Thoracic aorta (tissue), 2 donors: ENCODE results near the gene NLRP5. TPM values are rescaled to one million over a fixed set of nuclear protein-coding genes. Genes with fewer than 3 reads are reported as not detected.

Experiments
- ATAC-seq: fragments of 150-250 bp; one replicate; pipeline ENCODE4 v1.8.0; 2017; ENCODE audit warnings: low read depth; ENCODE audit not compliant: insufficient number of reproducible peaks, low FRiP score
- DNase-seq: peaks from one replicate; pipeline ENCODE4 v3.0.0-alpha.2; 2020; ENCODE audit warnings: low spot score
- H3K27ac ChIP-seq, 2 donors: fragments of 200-600 bp; sonication (generic); 1 replicate in 1 of 2; 2 replicates in 1 of 2; pipeline ENCODE4 v1.5.1; 2016; ENCODE audit warnings: mild to moderate bottlenecking in 2 of 2, moderate library complexity in 2 of 2
- H3K27me3 ChIP-seq: fragments of 200-600 bp; sonication (generic); replicated peaks from 2 replicates; pipeline ENCODE4 v1.6.0; 2016; ENCODE audit warnings: mild to moderate bottlenecking; ENCODE audit not compliant: insufficient read depth
- H3K36me3 ChIP-seq: fragments of 200-600 bp; sonication (generic); one replicate; pipeline ENCODE4 v1.5.1; 2016
- H3K4me1 ChIP-seq, 2 donors: fragments of 200-600 bp; sonication (generic); 1 replicate in 1 of 2; 2 replicates in 1 of 2; pipeline versions ENCODE4 v1.5.1 to v1.6.0; 2016; ENCODE audit warnings: low read depth in 2 of 2, mild to moderate bottlenecking in 1 of 2; ENCODE audit not compliant: control insufficient read depth in 1 of 2
- H3K4me3 ChIP-seq: fragments of 200-600 bp; sonication (generic); 2 replicates; pipeline ENCODE4 v1.5.1; 2016; ENCODE audit warnings: mild to moderate bottlenecking
- H3K9me3 ChIP-seq: fragments of 200-600 bp; sonication (generic); 2 replicates; pipeline ENCODE4 v1.5.1; 2016
- CTCF ChIP-seq: fragments of 200-600 bp; sonication (generic); IDR thresholded peaks from one replicate; pipeline ENCODE4 v1.5.1; 2019; ENCODE audit warnings: antibody characterized with exemption
- total RNA-seq, 2 donors: library from RNA; depleted of rRNA; stranded (reverse); fragments of >200 nt; gene quantifications; one replicate each; pipeline versions ENCODE4 v1.1.0 to v1.2.3, GENCODE V29; 2016

NLRP5 gene
- total RNA-seq, 2 donors from 2014 or later = not detected

- H3K4me1 ChIP-seq = no peaks in the 10 kb centered on the region
Measured at GRCh38 chr19:56026769-56027168, 40.2 kb downstream of the NLRP5 start.

DNA sequence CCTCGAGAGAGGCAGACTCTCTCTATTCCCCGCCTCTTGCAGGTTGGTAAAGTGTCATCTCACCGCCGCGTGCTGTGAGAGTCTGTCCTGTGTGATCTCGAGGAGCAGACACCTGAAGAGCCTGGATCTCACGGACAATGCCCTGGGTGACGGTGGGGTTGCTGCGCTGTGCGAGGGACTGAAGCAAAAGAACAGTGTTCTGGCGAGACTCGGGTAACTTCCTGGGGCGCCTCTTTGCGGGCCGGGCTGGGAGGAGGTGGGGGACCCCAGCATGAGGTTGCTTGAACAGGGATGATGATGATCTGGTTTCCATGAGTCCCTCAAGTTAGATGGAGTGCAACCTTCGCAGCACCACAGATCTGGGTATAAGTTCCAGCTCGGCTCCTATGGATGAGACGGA, 67.0 kb downstream of the NLRP5 start:
- no peaks in the 10 kb centered on the region for H3K36me3 ChIP-seq
- no peaks in the 10 kb centered on the region for H3K9me3 ChIP-seq
- no peak overlapping the region for H3K4me3 ChIP-seq
- no peaks in the 10 kb centered on the region for H3K27me3 ChIP-seq
- DNase-seq (no peak), ATAC-seq (no peak)
- H3K27ac ChIP-seq = no peak overlapping the region
- H3K4me1 ChIP-seq = no peaks in the 10 kb centered on the region
- no peak for TF ChIP-seq CTCF

More at GRCh38 chr19:56026769-56027168, 40.2 kb downstream of the NLRP5 start:
- no peaks in the 10 kb centered on the region for H3K27me3 ChIP-seq
- no peaks in the 10 kb centered on the region for H3K36me3 ChIP-seq
- DNase-seq = no peak
- no peak overlapping the region for H3K4me3 ChIP-seq
- H3K9me3 ChIP-seq = no peaks in the 10 kb centered on the region
- no peak for TF ChIP-seq CTCF
- no peak for ATAC-seq
- H3K27ac ChIP-seq = no peak overlapping the region

- Histone ChIP-seq H3K27me3 (no peaks in the 10 kb centered on the region), H3K9me3 (no peaks in the 10 kb centered on the region), H3K27ac (no peak overlapping the region), H3K36me3 (no peaks in the 10 kb centered on the region), H3K4me1 (peaks cover 0 to 8% of the 10 kb centered on the region in 2 donors), H3K4me3 (peak overlapping the region; percentile 50)
- ATAC-seq (no peak), DNase-seq (no peak)
- peak; percentile 86 for TF ChIP-seq CTCF
Measured at GRCh38 chr19:56066152-56067023, 79.8 kb downstream of the NLRP5 start.

DNA sequence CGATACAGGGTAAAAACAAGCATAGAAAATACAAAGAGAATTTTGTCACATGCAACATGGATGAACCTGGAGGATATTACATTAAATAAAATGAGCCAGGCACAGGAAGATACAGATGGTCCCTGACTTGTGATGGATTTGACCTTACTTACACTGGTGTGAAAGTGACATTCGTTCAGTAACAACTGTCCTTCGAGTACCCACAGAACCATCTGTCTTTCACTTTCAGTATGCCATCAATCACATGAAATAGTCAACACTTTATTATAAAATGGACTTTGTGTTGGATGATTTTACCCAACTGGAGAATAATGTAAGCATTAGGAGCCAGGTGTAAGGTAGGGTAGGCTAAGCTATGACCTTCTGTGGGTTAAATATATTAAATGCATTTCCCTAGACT, 83.1 kb downstream of the NLRP5 start:
- H3K4me1 ChIP-seq = peaks cover 0 to 8% of the 10 kb centered on the region in 2 donors
- no peak for TF ChIP-seq CTCF
- H3K4me3 ChIP-seq = no peak overlapping the region
- H3K36me3 ChIP-seq = no peaks in the 10 kb centered on the region
- no peaks in the 10 kb centered on the region for H3K27me3 ChIP-seq
- no peaks in the 10 kb centered on the region for H3K9me3 ChIP-seq
- ATAC-seq (no peak), DNase-seq (no peak)
- no peak overlapping the region for H3K27ac ChIP-seq

- no peak overlapping the region for H3K4me3 ChIP-seq
- no peak for ATAC-seq
- H3K9me3 ChIP-seq = no peaks in the 10 kb centered on the region
- H3K27ac ChIP-seq = no peak overlapping the region
- H3K4me1 ChIP-seq = peaks cover 0 to 7% of the 10 kb centered on the region in 2 donors
- TF ChIP-seq CTCF = no peak
- no peaks in the 10 kb centered on the region for H3K27me3 ChIP-seq
- no peak for DNase-seq
- no peaks in the 10 kb centered on the region for H3K36me3 ChIP-seq
Measured at GRCh38 chr19:56071151-56071550, 84.6 kb downstream of the NLRP5 start.
